Measurements from ENCODE around the gene TFB1M. TPM values are rescaled to one million over a fixed set of nuclear protein-coding genes. Genes with fewer than 3 reads are reported as not detected.
A peak's percentile ranks its signal among the peaks of the same experiment; 100 is the strongest.
"Not testable (repeated sequence)": the region's sequence is repeated elsewhere in the genome, so short reads cannot be mapped to it uniquely, and the experiment has no call there.

The TFB1M gene
- total RNA-seq, result 10 to 100 TPM; 14.6 to 38.9 (median 21.0) TPM

DNA sequence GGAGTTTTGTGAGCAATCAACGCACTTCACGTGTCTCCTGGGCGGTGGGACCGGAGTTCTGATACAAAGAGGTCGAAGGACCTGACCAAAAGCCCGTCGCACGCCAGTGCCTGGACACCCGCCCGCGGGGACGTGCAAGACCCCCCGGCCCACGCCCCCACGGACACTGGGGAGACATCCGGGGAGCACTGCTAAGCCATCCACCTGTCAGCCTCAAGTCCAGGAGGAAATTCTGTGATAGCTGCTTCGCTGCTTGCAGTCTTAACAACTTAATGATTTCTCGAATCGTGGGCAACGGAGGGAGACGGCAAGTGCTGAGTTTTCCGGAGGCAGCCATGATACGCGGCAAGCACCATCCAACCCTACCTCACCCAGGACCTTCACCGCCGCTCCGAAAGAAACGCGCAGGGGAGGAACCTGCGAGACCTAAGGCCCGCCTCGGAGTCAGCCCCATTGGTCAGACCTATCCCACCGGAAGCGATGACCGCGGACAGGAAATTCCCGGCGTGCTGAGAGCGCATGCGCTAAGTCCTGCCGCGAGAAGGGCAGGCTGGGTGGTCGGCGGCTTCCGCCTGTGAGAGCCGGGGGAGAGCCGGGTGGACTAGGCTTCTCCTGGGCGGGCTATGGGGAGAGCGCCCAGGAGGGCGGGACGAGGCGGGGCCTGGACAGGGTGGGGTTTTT is at the start of gene TFB1M:
Gene TFB1M (minus strand): TSS at position 393 of the 681 bp plus-strand sequence. CDS start 56 bp downstream, at position 337.
- Histone ChIP-seq H3K4me1 (replicated peaks in 1 of 2) (peaks cover 0 to 5% of the 10 kb centered on the region in 2 donors), H3K27ac (peak within 1 kb of the TSS; percentile 68 to 79), H3K4me3 (peak within 1 kb of the TSS; percentile 73 to 90 (median 80))
- WGBS, 10 experiments, result 0 to 2% (median 0%) methylated on average over 3 to 15 of the region's 52 CpGs; no CpG with 5 or more reads in 6 of the 10 experiments
- in situ Hi-C loops (cut with MboI; ENCODE audit: low pct_unique_long_range_greater_than_20kb in 2 of 9, low sequenced_read_pairs in 9 of 9, unreplicated experiment in 9 of 9), result no loop called here
- ATAC-seq (replicated peaks in 6 of 8), result peak; percentile 90 to 96 (median 96)

DNA sequence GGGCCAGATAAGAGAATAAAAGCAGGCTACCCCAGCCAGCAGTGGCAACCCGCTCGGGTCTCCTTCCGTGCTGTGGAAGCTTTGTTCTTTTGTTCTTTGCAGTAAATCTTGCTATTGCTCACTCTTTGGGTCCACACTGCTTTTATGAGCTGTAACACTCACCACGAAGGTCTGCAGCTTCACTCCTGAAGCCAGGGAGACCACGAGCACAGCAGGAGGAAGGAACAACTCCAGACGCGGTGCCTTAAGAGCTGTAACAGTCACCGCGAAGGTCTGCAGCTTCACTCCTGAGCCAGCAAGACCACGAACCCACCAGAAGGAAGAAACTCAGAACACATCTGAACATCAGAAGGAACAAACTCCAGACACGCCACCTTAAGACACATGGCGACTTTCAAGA is 49.7 kb upstream of the TFB1M start:
- H3K4me3 ChIP-seq; ATAC-seq (replicated peaks in 6 of 8); in situ Hi-C loops (cut with MboI; ENCODE audit: low pct_unique_long_range_greater_than_20kb in 2 of 9, low sequenced_read_pairs in 9 of 9, unreplicated experiment in 9 of 9); H3K27ac ChIP-seq; H3K4me1 ChIP-seq (replicated peaks in 1 of 2): not testable (repeated sequence)
- 30 to 100% (median 94%) methylated on average over 1 to 10 of the region's 12 CpGs; no CpG with 5 or more reads in 1 of the 10 experiments for WGBS, 10 experiments

DNA sequence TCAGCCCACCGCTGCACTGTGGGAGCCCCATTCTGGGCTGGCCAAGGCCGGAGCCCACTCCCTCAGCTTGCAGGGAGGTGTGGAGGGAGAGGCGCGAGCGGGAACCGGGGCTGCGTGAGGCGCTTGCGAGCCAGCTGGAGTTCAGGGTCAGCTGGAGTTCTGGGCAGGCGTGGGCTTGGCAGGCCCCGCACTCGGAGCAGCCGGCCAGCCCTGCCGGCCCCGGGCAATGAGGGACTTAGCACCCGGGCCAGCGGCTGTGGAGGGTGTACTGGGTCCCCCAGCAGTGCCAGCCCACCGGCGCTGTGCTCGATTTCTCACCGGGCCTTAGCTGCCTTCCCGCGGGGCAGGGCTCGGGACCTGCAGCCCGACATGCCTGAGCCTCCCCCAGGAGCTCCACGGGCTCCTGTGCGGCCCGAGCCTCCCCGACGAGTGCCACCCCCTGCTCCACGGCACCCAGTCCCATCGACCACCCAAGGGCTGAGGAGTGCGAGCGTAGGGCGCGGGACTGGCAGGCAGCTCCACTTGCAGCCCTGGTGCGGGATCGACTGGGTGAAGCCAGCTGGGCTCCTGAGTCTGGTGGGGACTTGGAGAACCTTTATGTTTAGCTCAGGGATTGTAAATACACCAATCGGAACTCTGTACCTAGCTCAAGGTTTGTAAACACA is 48.8 kb upstream of the TFB1M start:
- H3K4me3 ChIP-seq; H3K27ac ChIP-seq; ATAC-seq (replicated peaks in 6 of 8); H3K4me1 ChIP-seq (replicated peaks in 1 of 2); in situ Hi-C loops (cut with MboI; ENCODE audit: low pct_unique_long_range_greater_than_20kb in 2 of 9, low sequenced_read_pairs in 9 of 9, unreplicated experiment in 9 of 9): not testable (repeated sequence)
- 96 to 100% (median 100%) methylated on average over 1 to 5 of the region's 39 CpGs; no CpG with 5 or more reads in 7 of the 10 experiments for WGBS, 10 experiments

DNA sequence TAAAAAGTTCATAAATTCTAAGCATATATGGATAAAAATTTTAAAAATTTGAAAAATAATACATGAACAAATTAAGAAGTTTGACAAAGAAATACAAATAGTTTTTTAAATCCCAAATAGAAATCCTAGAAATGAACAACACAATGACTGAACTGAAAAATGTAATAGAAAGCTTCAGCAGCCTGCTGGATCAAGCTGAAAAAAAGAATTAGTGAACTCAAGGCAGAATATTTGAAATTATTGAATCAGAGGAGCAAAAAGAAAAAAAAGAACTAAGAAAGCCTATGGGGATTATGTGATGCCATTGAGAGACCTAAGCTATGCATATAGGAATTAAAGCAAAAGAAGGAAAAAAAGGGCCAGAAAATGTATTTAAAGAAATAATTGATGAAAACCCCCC is 39.9 kb upstream of the TFB1M start:
- in situ Hi-C loops (cut with MboI; ENCODE audit: low pct_unique_long_range_greater_than_20kb in 2 of 9, low sequenced_read_pairs in 9 of 9, unreplicated experiment in 9 of 9), result no loop called here
- no peaks in the 10 kb centered on the region for H3K4me1 ChIP-seq (replicated peaks in 1 of 2)
- no peak overlapping the region for H3K27ac ChIP-seq
- no peak overlapping the region for H3K4me3 ChIP-seq
- no peak for ATAC-seq (replicated peaks in 6 of 8)

DNA sequence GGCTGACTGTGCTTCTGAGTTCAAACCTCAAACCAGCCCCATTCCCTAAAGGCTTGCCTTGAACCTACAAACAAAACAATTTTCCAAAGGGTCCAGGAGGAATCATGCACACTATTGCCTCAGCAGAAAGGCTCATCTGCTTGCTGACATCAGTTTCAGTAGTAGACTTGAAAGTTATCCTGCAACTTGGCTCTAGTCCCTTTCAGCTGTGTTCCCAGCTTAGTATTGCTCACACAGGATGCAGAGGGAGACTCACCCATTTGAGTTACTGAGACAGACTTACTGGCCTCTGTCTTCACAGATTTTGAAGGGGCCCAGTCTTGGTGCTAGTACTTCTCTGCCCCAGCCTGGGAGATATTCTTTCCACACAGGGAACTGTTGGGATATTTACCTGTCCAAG is 38.5 kb upstream of the TFB1M start:
- ATAC-seq (replicated peaks in 6 of 8), result peak in 2 of 8 experiments; percentile 26 to 50
- Histone ChIP-seq H3K27ac (no peak overlapping the region), H3K4me1 (replicated peaks in 1 of 2) (no peaks in the 10 kb centered on the region), H3K4me3 (no peak overlapping the region)
- in situ Hi-C loops (cut with MboI; ENCODE audit: low pct_unique_long_range_greater_than_20kb in 2 of 9, low sequenced_read_pairs in 9 of 9, unreplicated experiment in 9 of 9), result no loop called here

DNA sequence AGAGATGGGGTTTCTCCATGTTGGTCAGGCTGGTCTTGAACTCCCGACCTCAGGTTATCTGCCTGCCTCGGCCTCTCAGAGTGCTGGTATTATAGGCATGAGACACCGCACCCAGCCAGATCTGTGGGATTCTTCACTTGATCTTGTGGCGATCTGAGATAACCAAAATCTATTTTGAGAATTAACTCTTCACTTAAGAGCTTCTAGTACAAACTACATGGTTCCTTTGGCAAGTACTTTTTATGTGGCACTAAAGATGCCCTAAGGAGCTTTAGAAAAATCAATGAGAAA is 37.8 kb upstream of the TFB1M start:
- H3K27ac ChIP-seq, result no peak overlapping the region
- ATAC-seq (replicated peaks in 6 of 8), result no peak
- 76 to 100% (median 93%) methylated on average over 2 to 4 of the region's 4 CpGs; no CpG with 5 or more reads in 4 of the 10 experiments for WGBS, 10 experiments
- in situ Hi-C loops (cut with MboI; ENCODE audit: low pct_unique_long_range_greater_than_20kb in 2 of 9, low sequenced_read_pairs in 9 of 9, unreplicated experiment in 9 of 9), result no loop called here
- no peak overlapping the region for H3K4me3 ChIP-seq
- no peaks in the 10 kb centered on the region for H3K4me1 ChIP-seq (replicated peaks in 1 of 2)

DNA sequence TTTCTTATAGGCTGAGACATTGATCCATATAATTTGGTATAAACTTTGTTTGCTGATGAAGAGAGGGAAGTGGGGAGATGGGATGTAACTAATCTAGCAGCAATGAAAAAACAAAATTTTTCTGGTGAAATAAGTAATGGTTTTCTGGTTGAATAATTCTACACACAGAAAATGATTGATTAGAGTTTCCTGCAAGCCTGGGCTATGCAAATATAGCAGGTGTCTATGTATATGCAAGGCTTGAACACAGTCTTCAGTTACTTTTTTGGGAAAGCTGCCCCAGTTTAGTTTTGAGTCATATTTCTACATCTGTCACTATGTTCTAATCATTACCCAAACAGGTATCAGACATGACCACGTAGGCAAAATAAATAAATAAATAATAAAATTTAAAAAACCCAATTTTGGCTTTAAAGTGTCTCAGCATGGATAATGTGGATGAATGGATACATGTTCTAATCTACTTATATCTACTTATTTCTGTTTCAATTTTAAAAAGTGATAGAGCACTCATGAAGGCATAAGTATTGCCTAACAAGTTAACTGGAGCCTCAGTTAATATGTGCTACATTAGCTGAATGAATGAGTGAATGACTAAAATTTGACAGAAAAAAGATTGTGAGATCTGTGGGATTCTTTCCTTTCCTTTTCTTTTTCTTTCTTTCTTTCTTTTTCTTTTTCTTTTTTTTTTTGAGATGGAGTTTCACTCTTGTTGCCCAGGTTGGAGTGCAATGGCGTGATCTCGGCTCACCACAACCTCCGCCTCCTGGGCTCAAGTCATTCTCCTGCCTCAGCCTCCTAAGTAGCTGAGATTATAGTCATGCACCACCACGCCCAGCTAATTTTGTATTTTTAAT is 37.2 kb upstream of the TFB1M start:
- Histone ChIP-seq H3K4me3 (no peak overlapping the region), H3K27ac (no peak overlapping the region), H3K4me1 (replicated peaks in 1 of 2) (no peaks in the 10 kb centered on the region)
- WGBS, 10 experiments, result 0 to 100% (median 73%) methylated on average over 1 to 5 of the region's 5 CpGs
- no peak for ATAC-seq (replicated peaks in 6 of 8)
- in situ Hi-C loops (cut with MboI; ENCODE audit: low pct_unique_long_range_greater_than_20kb in 2 of 9, low sequenced_read_pairs in 9 of 9, unreplicated experiment in 9 of 9), result no loop called here

DNA sequence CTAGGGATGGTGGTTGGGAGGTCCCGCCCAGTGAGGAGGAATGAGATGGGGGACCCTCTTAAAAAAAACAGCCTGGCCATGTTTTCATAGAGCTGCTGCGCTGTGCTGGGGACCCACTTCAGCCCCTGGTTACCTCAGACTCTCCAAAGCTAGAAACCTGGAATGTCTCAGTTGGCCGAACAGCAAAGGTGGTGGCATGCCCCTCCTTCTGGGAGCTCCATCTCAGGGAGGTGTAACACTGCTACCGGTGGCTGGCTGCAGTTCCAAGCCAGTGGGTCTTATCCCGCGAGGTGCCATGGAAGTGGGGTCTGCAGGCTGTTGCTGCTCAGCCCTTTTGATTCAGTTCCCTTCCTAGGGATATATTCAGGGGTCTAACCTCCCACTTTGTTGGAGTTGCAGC is 35.7 kb upstream of the TFB1M start:
- in situ Hi-C loops (cut with MboI; ENCODE audit: low pct_unique_long_range_greater_than_20kb in 2 of 9, low sequenced_read_pairs in 9 of 9, unreplicated experiment in 9 of 9), result loop anchor here in 6 of 9 experiments (10.0 to 25.0 kb wide), 4 partner anchors 137 to 587 kb away; no protein-coding TSS in a partner anchor
- ATAC-seq (replicated peaks in 6 of 8), result no peak
- Histone ChIP-seq H3K27ac (no peak overlapping the region), H3K4me1 (replicated peaks in 1 of 2) (no peaks in the 10 kb centered on the region), H3K4me3 (no peak overlapping the region)
- 80 to 100% (median 86%) methylated on average over 1 to 2 of the region's 6 CpGs; no CpG with 5 or more reads in 5 of the 10 experiments for WGBS, 10 experiments

DNA sequence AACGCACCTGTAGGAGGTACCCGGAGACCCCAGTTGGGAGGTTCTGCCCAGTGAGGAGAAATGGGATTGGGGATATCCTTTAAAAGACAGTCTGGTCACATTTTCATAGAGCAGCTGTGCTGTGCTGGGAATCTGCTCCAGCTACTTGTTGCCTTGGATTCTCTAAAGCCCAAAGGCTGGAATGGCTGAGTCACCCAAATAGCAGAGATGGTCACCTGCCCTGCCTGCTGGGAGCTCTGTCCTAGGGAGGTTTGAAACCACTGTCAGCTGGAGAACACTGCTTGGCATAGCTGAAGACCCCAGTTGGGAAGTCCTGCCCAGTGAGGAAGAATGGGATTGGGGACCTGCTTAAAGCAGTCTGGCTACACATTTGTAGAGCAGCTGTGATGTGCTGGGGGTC is 34.8 kb upstream of the TFB1M start:
- ATAC-seq (replicated peaks in 6 of 8), result peak in 1 of 8 experiments; percentile 23
- WGBS, 10 experiments, result 85 to 92% (median 92%) methylated on average over 2 of the region's 2 CpGs; no CpG with 5 or more reads in 7 of the 10 experiments
- Histone ChIP-seq H3K27ac (no peak overlapping the region), H3K4me1 (replicated peaks in 1 of 2) (no peaks in the 10 kb centered on the region), H3K4me3 (no peak overlapping the region)
- in situ Hi-C loops (cut with MboI; ENCODE audit: low pct_unique_long_range_greater_than_20kb in 2 of 9, low sequenced_read_pairs in 9 of 9, unreplicated experiment in 9 of 9), result loop anchor here in 6 of 9 experiments (10.0 to 25.0 kb wide), 4 partner anchors 138 to 588 kb away; no protein-coding TSS in a partner anchor

DNA sequence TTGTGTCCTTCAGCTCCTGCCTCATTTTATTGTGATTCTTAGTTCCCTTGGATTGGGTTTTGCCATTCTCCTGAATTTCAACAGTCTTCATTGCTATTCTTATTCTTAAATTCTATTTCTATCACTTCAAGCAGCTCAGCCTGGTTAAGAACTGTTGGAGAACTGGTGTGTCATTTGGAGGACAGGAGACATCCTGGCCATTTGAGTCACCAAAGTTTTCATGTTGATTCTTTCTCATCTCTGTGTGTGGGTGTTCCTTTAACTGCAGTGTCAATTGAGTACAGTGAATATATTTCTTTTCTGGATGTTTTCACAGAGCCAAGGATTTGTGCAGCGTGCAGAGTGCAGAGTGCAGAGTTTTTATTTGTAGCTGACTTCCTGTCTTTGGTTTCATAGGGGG is 33.5 kb upstream of the TFB1M start:
- ATAC-seq (replicated peaks in 6 of 8), result no peak
- no peaks in the 10 kb centered on the region for H3K4me1 ChIP-seq (replicated peaks in 1 of 2)
- in situ Hi-C loops (cut with MboI; ENCODE audit: low pct_unique_long_range_greater_than_20kb in 2 of 9, low sequenced_read_pairs in 9 of 9, unreplicated experiment in 9 of 9), result loop anchor here in 6 of 9 experiments (10.0 to 25.0 kb wide), 4 partner anchors 140 to 590 kb away; no protein-coding TSS in a partner anchor
- WGBS, 10 experiments, result 50 to 80% (median 73%) methylated on average over 1 of the region's 1 CpG; no CpG with 5 or more reads in 7 of the 10 experiments
- no peak overlapping the region for H3K4me3 ChIP-seq
- no peak overlapping the region for H3K27ac ChIP-seq

DNA sequence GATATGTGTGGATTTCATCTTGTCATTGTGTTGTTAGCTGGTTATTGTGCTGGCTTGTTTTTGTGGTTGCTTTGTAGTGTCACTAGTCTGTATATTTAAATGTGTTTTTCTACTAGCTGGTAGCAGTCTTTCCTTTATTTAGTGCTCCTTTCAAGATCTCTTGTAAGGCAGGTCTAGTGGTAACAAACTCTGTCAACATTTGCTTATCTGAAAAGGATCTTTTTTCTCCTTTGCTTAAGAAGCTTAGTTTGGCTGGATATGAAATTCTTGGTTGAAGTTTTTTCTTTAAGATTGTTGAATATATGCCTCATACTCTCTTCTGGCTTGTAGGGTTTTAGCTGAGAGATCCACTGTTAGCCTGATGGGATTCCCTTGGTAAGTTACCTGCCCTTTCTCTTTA is 32.7 kb upstream of the TFB1M start:
- Histone ChIP-seq H3K4me1 (replicated peaks in 1 of 2) (no peaks in the 10 kb centered on the region), H3K27ac (no peak overlapping the region), H3K4me3 (no peak overlapping the region)
- in situ Hi-C loops (cut with MboI; ENCODE audit: low pct_unique_long_range_greater_than_20kb in 2 of 9, low sequenced_read_pairs in 9 of 9, unreplicated experiment in 9 of 9), result loop anchor here in 6 of 9 experiments (10.0 to 25.0 kb wide), 4 partner anchors 140 to 590 kb away; no protein-coding TSS in a partner anchor
- ATAC-seq (replicated peaks in 6 of 8), result no peak

DNA sequence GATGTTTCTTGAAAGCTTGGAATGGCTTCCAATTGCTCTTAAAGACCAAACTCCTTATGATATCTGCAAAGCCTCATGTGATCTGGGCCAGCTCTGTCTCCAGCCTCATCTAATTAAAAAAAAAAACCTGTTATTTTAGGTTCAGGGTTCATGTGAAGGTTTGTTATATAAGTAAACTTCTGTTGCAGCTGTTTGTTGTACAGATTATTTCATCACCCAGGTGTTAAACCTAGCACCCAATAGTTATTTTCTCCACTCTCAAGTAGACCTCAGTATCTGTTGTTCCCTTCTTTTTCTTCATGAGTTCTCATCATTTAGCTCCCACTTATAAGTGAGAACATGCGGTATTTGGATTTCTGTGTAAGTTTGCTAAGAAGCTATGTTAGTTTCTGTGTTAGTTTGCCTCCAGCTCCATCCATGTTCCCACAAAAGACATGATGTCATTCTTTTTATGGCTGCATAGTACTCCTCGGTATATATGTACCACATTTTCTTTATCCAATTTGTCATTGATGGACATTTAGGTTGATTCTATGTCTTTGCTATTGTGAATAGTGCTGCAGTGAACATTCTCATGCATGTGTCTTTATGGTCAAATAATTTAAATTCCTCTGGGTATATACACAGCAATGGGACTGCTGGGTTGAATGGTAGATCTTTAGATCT is 30.2 kb upstream of the TFB1M start:
- 90 to 100% (median 96%) methylated on average over 1 to 2 of the region's 2 CpGs; no CpG with 5 or more reads in 1 of the 10 experiments for WGBS, 10 experiments
- Histone ChIP-seq H3K27ac (no peak overlapping the region), H3K4me3 (no peak overlapping the region), H3K4me1 (replicated peaks in 1 of 2) (no peaks in the 10 kb centered on the region)
- in situ Hi-C loops (cut with MboI; ENCODE audit: low pct_unique_long_range_greater_than_20kb in 2 of 9, low sequenced_read_pairs in 9 of 9, unreplicated experiment in 9 of 9), result loop anchor here in 6 of 9 experiments (10.0 to 25.0 kb wide), 4 partner anchors 143 to 593 kb away; no protein-coding TSS in a partner anchor
- no peak for ATAC-seq (replicated peaks in 6 of 8)

Data from motor neuron (in vitro differentiated cells).